Endothelial cell of umbilical vein (primary cell): Measurements from ENCODE around the gene SLC25A13. TPM values are rescaled to one million over a fixed set of nuclear protein-coding genes. Genes with fewer than 3 reads are reported as not detected.

Experiments
- BruUV-seq: library from RNA; stranded (reverse); fragments of 400-500 nt; replicated peaks from 2 replicates; lab custom pipeline; 2021; lab: Mats Ljungman, UMichigan
- CTCF ChIA-PET: fragments of 300-600, 350-600 bp; sonication (Branson Sonifier 250); formaldehyde crosslinking; loops from one replicate; lab custom pipeline; 2021; ENCODE audit warnings: antibody characterized with exemption, inconsistent platforms; lab: Charles Lee
- POLR2A ChIA-PET: fragments of 300-600, 350-600 bp; sonication (Branson Sonifier 250); formaldehyde crosslinking; loops from one replicate; lab custom pipeline; 2021; ENCODE audit warnings: antibody characterized with exemption, inconsistent platforms; lab: Charles Lee
- DNase-seq: peaks from one replicate; pipeline ENCODE4 v3.0.0-alpha.2; 2011; ENCODE audit warnings: low read depth, low spot score
- FAIRE-seq: peaks from 2 replicates; lab custom pipeline; 2011; peaks lifted over from hg19 to GRCh38; lab: Jason Lieb, UNC
- H2AFZ ChIP-seq: 2 replicates; pipeline ENCODE4 v1.6.0; 2012; ENCODE audit warnings: low read depth, low read length, control low read depth, inconsistent platforms
- H3K27ac ChIP-seq: 2 replicates; pipeline ENCODE4 v1.5.1; 2011; ENCODE audit warnings: low read depth, mild to moderate bottlenecking, control low read depth, low read length, moderate library complexity; ENCODE audit not compliant: insufficient read depth
- H3K27me3 ChIP-seq, 2 experiments: 2 replicates each; pipeline versions ENCODE4 v1.6.0 to v1.6.1; 2011; ENCODE audit warnings: low read length in 2 of 2, mixed read lengths in 1 of 2; ENCODE audit not compliant: control insufficient read depth in 2 of 2, insufficient read depth in 2 of 2
- H3K36me3 ChIP-seq, 2 experiments: 2 replicates in 1 of 2; 3 replicates in 1 of 2; pipeline ENCODE4 v1.5.1; 2011; ENCODE audit warnings: low read length in 2 of 2, mild to moderate bottlenecking in 1 of 2, moderate library complexity in 1 of 2; ENCODE audit not compliant: control insufficient read depth in 2 of 2, insufficient read depth in 2 of 2; ENCODE audit errors: extremely low read depth in 1 of 2
- H3K4me1 ChIP-seq: 3 replicates; pipeline ENCODE4 v1.5.1; 2011; ENCODE audit warnings: mild to moderate bottlenecking, low read length; ENCODE audit not compliant: control insufficient read depth, insufficient read depth; ENCODE audit errors: extremely low read depth
- H3K4me2 ChIP-seq: 2 replicates; pipeline ENCODE4 v1.6.1; 2011; ENCODE audit warnings: low read length, control low read depth, mixed read lengths; ENCODE audit not compliant: insufficient read depth
- H3K4me3 ChIP-seq, 3 experiments: fragments of 200-600 bp in 1 of 3; sonication (generic), shearing (Covaris generic) in 1 of 3; replicated peaks in 1 of 3; 2 replicates each; pipeline ENCODE4 v1.5.1; 2011 to 2016; ENCODE audit warnings: control low read depth in 3 of 3, low read length in 3 of 3, mild to moderate bottlenecking in 2 of 3, inconsistent platforms in 1 of 3, low read depth in 1 of 3, moderate library complexity in 1 of 3; ENCODE audit not compliant: insufficient read depth in 1 of 3
- H3K79me2 ChIP-seq: 2 replicates; pipeline ENCODE4 v1.6.0; 2012; ENCODE audit warnings: low read length, inconsistent platforms; ENCODE audit not compliant: control insufficient read depth, insufficient read depth
- H3K9ac ChIP-seq: replicated peaks from 2 replicates; pipeline ENCODE3; 2011; ENCODE audit warnings: low read length, control low read depth; ENCODE audit not compliant: insufficient read depth; ENCODE audit errors: extremely low read depth
- H3K9me1 ChIP-seq: replicated peaks from 3 replicates; pipeline ENCODE4 v1.6.0; 2011; ENCODE audit warnings: mild to moderate bottlenecking, low read length; ENCODE audit not compliant: control insufficient read depth, insufficient read depth; ENCODE audit errors: extremely low read depth
- H3K9me3 ChIP-seq: replicated peaks from 2 replicates; pipeline ENCODE4 v1.5.1; 2012; ENCODE audit warnings: low read length, inconsistent platforms; ENCODE audit not compliant: control insufficient read depth, insufficient read depth
- H4K20me1 ChIP-seq: replicated peaks from 2 replicates; pipeline ENCODE3; 2011; ENCODE audit warnings: mild to moderate bottlenecking, low read length; ENCODE audit not compliant: control insufficient read depth, insufficient read depth; ENCODE audit errors: extremely low read depth
- EZH2 ChIP-seq: IDR thresholded peaks from 2 replicates; pipeline ENCODE4 v1.6.1; 2012; ENCODE audit warnings: borderline replicate concordance, low read depth, mild to moderate bottlenecking, moderate library complexity, low read length, inconsistent platforms; ENCODE audit not compliant: severe bottlenecking
- FOS ChIP-seq: IDR thresholded peaks from 2 replicates; pipeline ENCODE4 v1.6.1; 2011; ENCODE audit warnings: mild to moderate bottlenecking, low read length, moderate library complexity, borderline replicate concordance; ENCODE audit not compliant: insufficient read depth
- POLR2AphosphoS5 ChIP-seq: IDR thresholded peaks from 2 replicates; pipeline ENCODE4 v1.6.1; 2012; ENCODE audit warnings: low read depth, mild to moderate bottlenecking, control low read depth, low read length, moderate library complexity; ENCODE audit not compliant: insufficient read depth
- dilution Hi-C: fragments of 300-500 bp; cut with MboI; formaldehyde crosslinking; loops from one replicate; pipeline ENCODE4 v1.15.0; 2019; ENCODE audit warnings: low sequenced_read_pairs; ENCODE audit not compliant: extremely low pct_ligation_motif_present
- intact Hi-C: fragments of 100-400 bp; cut with micrococcal nuclease; formaldehyde crosslinking; loops from one replicate; pipeline ENCODE4 v1.10.0; 2022
- polyA plus RNA-seq, 4 experiments: library from polyadenylated mRNA; depleted of rRNA in 3 of 4; stranded (reverse) in 3 of 4; unstranded in 1 of 4; fragments of >200 nt; gene quantifications; 2 replicates each; pipeline versions ENCODE4 v1.2.1 to v1.2.3, GENCODE V29; 2011 to 2012; ENCODE audit warnings: missing spikeins in 1 of 4
- total RNA-seq: library from RNA; stranded (reverse); gene quantifications from 2 replicates; pipeline ENCODE4 v1.2.3, GENCODE V29; 2021

Gene SLC25A13
- total and polyA plus RNA-seq, 2 donors (not counting 3 experiments of a cell fraction or from before 2014, with no cell fraction given), result 13.2 to 34.4 TPM

- no peaks in the 10 kb centered on the region for H3K79me2 ChIP-seq
- no peak overlapping the region for H3K9ac ChIP-seq
- H3K27ac ChIP-seq, result no peak overlapping the region
- no peaks in the 10 kb centered on the region for H3K9me3 ChIP-seq
- no peak overlapping the region for H3K4me3 ChIP-seq
- intact Hi-C loops, result no loop called here
- H4K20me1 ChIP-seq, result peaks cover 2% of the 10 kb centered on the region
- no peak for TF ChIP-seq POLR2AphosphoS5
- H2AFZ ChIP-seq, result no peak overlapping the region
- H3K9me1 ChIP-seq, result no peaks in the 10 kb centered on the region
- FAIRE-seq (peak; percentile 72), DNase-seq (peak; percentile 44)
- H3K27me3 ChIP-seq, result no peaks in the 10 kb centered on the region
- POLR2A ChIA-PET, result no interaction called here
- no peak overlapping the region for H3K4me2 ChIP-seq
- no peaks in the 10 kb centered on the region for H3K4me1 ChIP-seq
- dilution Hi-C loops, result no loop called here
- H3K36me3 ChIP-seq, result no peaks in the 10 kb centered on the region
- CTCF ChIA-PET, result no interaction called here
- BruUV-seq, result no TSS peak
Observed at GRCh38 chr7:96253441-96253840, 68.5 kb downstream of the SLC25A13 start.

GRCh38 chr7:96250776-96251361 is 71.0 kb downstream of the SLC25A13 start:
- Histone ChIP-seq H3K4me2 (no peak overlapping the region), H3K4me1 (no peaks in the 10 kb centered on the region), H2AFZ (no peak overlapping the region), H3K36me3 (no peaks in the 10 kb centered on the region), H3K79me2 (no peaks in the 10 kb centered on the region), H3K4me3 (no peak overlapping the region), H3K27ac (no peak overlapping the region), H3K9me1 (no peaks in the 10 kb centered on the region), H3K27me3 (no peaks in the 10 kb centered on the region), H4K20me1 (peaks cover 2% of the 10 kb centered on the region), H3K9me3 (no peaks in the 10 kb centered on the region), H3K9ac (no peak overlapping the region)
- DNase-seq, result no peak
- POLR2A ChIA-PET, result no interaction called here
- no peak for TF ChIP-seq POLR2AphosphoS5
- TF ChIP-seq EZH2, result no peak
- no peak for TF ChIP-seq FOS
- intact Hi-C loops, result no loop called here
- no TSS peak for BruUV-seq
- dilution Hi-C loops, result no loop called here
- CTCF ChIA-PET, result no interaction called here
- FAIRE-seq, result no peak
